ENCODE measurements around the gene FAM9B. TPM values are rescaled to one million over a fixed set of nuclear protein-coding genes. Genes with fewer than 3 reads are reported as not detected.
"Not testable (repeated sequence)": the region's sequence is repeated elsewhere in the genome, so short reads cannot be mapped to it uniquely, and the experiment has no call there.

FAM9B gene
- total and polyA plus RNA-seq, 2 donors from 2014 or later, result not detected

- Histone ChIP-seq H3K27ac (ENCODE audit: low read depth in 2 of 2, low read length in 2 of 2) (no peak overlapping the region), H3K36me3 (ENCODE audit: control insufficient read depth in 2 of 3, insufficient read depth in 3 of 3, low read length in 3 of 3) (no peaks in the 10 kb centered on the region), H3K9me3 (ENCODE audit: control insufficient read depth in 2 of 3, insufficient read depth in 1 of 3, low read length in 3 of 3) (no peaks in the 10 kb centered on the region), H3K4me3 (ENCODE audit: low read length in 3 of 3) (no peak overlapping the region), H3K4me1 (ENCODE audit: control insufficient read depth in 2 of 3, insufficient read depth in 2 of 3, low read depth in 1 of 3, low read length in 3 of 3) (no peaks in the 10 kb centered on the region), H3K27me3 (ENCODE audit: control insufficient read depth, insufficient read depth, low read length) (no peaks in the 10 kb centered on the region), H3K9ac (ENCODE audit: low read length in 3 of 3) (no peak overlapping the region)
- TF ChIP-seq, protein P1, sequence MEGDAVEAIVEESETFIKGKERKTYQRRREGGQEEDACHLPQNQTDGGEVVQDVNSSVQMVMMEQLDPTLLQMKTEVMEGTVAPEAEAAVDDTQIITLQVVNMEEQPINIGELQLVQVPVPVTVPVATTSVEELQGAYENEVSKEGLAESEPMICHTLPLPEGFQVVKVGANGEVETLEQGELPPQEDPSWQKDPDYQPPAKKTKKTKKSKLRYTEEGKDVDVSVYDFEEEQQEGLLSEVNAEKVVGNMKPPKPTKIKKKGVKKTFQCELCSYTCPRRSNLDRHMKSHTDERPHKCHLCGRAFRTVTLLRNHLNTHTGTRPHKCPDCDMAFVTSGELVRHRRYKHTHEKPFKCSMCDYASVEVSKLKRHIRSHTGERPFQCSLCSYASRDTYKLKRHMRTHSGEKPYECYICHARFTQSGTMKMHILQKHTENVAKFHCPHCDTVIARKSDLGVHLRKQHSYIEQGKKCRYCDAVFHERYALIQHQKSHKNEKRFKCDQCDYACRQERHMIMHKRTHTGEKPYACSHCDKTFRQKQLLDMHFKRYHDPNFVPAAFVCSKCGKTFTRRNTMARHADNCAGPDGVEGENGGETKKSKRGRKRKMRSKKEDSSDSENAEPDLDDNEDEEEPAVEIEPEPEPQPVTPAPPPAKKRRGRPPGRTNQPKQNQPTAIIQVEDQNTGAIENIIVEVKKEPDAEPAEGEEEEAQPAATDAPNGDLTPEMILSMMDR (IDR thresholded peaks at IDR 0.05; ENCODE audit: borderline replicate concordance, extremely low read depth, insufficient read depth), result no peak
- peak in 1 of 5 donors; percentile 64 for DNase-seq
- intact Hi-C loops (cut with DNase I), result no loop called here
- FAIRE-seq, result no peak
These were observed 748 bp downstream of the FAM9B start for GRCh38 chrX:9033179-9033578.

DNA sequence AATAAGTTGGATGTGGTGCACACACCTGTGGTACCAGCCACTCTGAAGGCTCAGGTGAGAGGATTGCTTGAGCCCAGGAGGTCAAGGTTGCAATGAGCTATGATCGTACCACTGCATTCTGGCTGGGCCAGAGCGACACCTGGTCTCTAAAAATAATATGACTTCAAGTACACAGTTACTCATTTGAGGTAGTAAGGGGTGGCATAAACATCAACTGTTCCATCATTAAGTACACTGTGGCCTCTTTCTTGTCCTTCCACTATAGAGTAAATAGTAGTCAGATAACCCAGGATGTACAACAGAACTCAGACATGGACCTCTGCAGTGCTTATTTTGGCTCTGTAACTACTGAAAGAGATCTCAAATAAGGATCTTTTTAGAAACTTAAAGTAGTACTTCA lies 10.6 kb downstream of the FAM9B start:
- DNase-seq, result no peak

GRCh38 chrX:9019151-9019550 lies 14.8 kb downstream of the FAM9B start:
- intact Hi-C loops (cut with DNase I), result no loop called here
- H3K4me1 ChIP-seq (ENCODE audit: control insufficient read depth in 2 of 3, insufficient read depth in 2 of 3, low read depth in 1 of 3, low read length in 3 of 3), result no peaks in the 10 kb centered on the region
- H3K4me3 ChIP-seq (ENCODE audit: low read length in 3 of 3), result no peak overlapping the region
- H3K9ac ChIP-seq (ENCODE audit: low read length in 3 of 3), result no peak overlapping the region
- FAIRE-seq (no peak), DNase-seq (no peak)
- no peaks in the 10 kb centered on the region for H3K27me3 ChIP-seq (ENCODE audit: control insufficient read depth, insufficient read depth, low read length)
- no peaks in the 10 kb centered on the region for H3K9me3 ChIP-seq (ENCODE audit: control insufficient read depth in 2 of 3, insufficient read depth in 1 of 3, low read length in 3 of 3)
- no peaks in the 10 kb centered on the region for H3K36me3 ChIP-seq (ENCODE audit: control insufficient read depth in 2 of 3, insufficient read depth in 3 of 3, low read length in 3 of 3)
- no peak overlapping the region for H3K27ac ChIP-seq (ENCODE audit: low read depth in 2 of 2, low read length in 2 of 2)
- TF ChIP-seq, protein P1 (IDR thresholded peaks at IDR 0.05; ENCODE audit: borderline replicate concordance, extremely low read depth, insufficient read depth), result no peak

More for the DNA sequence above, 10.6 kb downstream of the FAM9B start:
- intact Hi-C loops (cut with DNase I), result no loop called here
- Histone ChIP-seq H3K36me3 (ENCODE audit: control insufficient read depth in 2 of 3, insufficient read depth in 3 of 3, low read length in 3 of 3) (no peaks in the 10 kb centered on the region), H3K9me3 (ENCODE audit: control insufficient read depth in 2 of 3, insufficient read depth in 1 of 3, low read length in 3 of 3) (no peaks in the 10 kb centered on the region), H3K27me3 (ENCODE audit: control insufficient read depth, insufficient read depth, low read length) (no peaks in the 10 kb centered on the region), H3K4me3 (ENCODE audit: low read length in 3 of 3) (no peak overlapping the region), H3K27ac (ENCODE audit: low read depth in 2 of 2, low read length in 2 of 2) (no peak overlapping the region), H3K4me1 (ENCODE audit: control insufficient read depth in 2 of 3, insufficient read depth in 2 of 3, low read depth in 1 of 3, low read length in 3 of 3) (no peaks in the 10 kb centered on the region), H3K9ac (ENCODE audit: low read length in 3 of 3) (no peak overlapping the region)
- no peak for FAIRE-seq
- TF ChIP-seq, protein P1 (IDR thresholded peaks at IDR 0.05; ENCODE audit: borderline replicate concordance, extremely low read depth, insufficient read depth), result no peak

DNA sequence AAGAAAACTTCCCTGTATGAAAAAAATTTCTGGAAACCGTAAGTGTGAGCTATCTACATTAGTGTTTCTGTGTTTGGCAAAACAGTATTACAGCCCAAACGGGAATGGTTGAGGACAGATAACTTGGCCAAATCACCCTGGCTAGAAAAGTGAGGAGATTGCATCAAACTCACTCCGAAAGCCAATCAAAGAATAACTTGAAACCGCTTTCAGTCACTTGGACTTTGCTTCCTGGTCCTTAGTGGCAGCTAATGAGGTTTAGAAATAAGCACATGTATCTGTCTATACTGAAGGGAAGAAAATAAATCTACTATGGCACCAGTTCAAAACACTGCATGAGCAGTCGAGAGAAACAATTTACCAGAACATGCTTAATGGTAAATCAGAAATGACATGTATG lies 15.6 kb downstream of the FAM9B start:
- H3K27me3 ChIP-seq (ENCODE audit: control insufficient read depth, insufficient read depth, low read length), result not testable (repeated sequence)

More for the DNA sequence above, 15.6 kb downstream of the FAM9B start:
- H3K4me1 ChIP-seq (ENCODE audit: control insufficient read depth in 2 of 3, insufficient read depth in 2 of 3, low read depth in 1 of 3, low read length in 3 of 3); H3K27ac ChIP-seq (ENCODE audit: low read depth in 2 of 2, low read length in 2 of 2); H3K9me3 ChIP-seq (ENCODE audit: control insufficient read depth in 2 of 3, insufficient read depth in 1 of 3, low read length in 3 of 3); H3K36me3 ChIP-seq (ENCODE audit: control insufficient read depth in 2 of 3, insufficient read depth in 3 of 3, low read length in 3 of 3); H3K4me3 ChIP-seq (ENCODE audit: low read length in 3 of 3); FAIRE-seq; H3K9ac ChIP-seq (ENCODE audit: low read length in 3 of 3); intact Hi-C loops (cut with DNase I): not testable (repeated sequence)
- DNase-seq, result peak in 1 of 5 donors; percentile 1

Measured in kidney (tissue), 14 donors.